Fibroblast of skin of right quadriceps (primary cell): Measurements from ENCODE around the gene SLC46A3.
"Not testable (repeated sequence)": the region's sequence is repeated elsewhere in the genome, so short reads cannot be mapped to it uniquely, and the experiment has no call there.

Source experiments
- DNase-seq: peaks from one replicate; pipeline ENCODE4 v3.0.0-alpha.2; 2013

The SLC46A3 gene

GRCh38 chr13:28730762-28731161 lies 12.0 kb upstream of the SLC46A3 start:
- no peak for DNase-seq

GRCh38 chr13:28729541-28729940 lies 10.8 kb upstream of the SLC46A3 start:
- no peak for DNase-seq

- DNase-seq, result no peak
These were observed 9.9 kb upstream of the SLC46A3 start for GRCh38 chr13:28728642-28729041.

- DNase-seq, result no peak
These were observed 6.4 kb upstream of the SLC46A3 start for GRCh38 chr13:28725046-28725610.

GRCh38 chr13:28723806-28724205 lies 5.0 kb upstream of the SLC46A3 start:
- no peak for DNase-seq

- DNase-seq, result peak; percentile 84
These were observed 671 bp upstream of the SLC46A3 start for GRCh38 chr13:28719227-28720055.

- no peak for DNase-seq
These were observed 601 bp downstream of the SLC46A3 start for GRCh38 chr13:28718196-28718542.

- no peak for DNase-seq
These were observed 1.6 kb downstream of the SLC46A3 start for GRCh38 chr13:28717170-28717569.

- peak; percentile 83 for DNase-seq
These were observed 2.3 kb downstream of the SLC46A3 start for GRCh38 chr13:28716511-28716910.

- no peak for DNase-seq
These were observed 4.1 kb downstream of the SLC46A3 start for GRCh38 chr13:28714651-28715050.

GRCh38 chr13:28710161-28710560 lies 8.6 kb downstream of the SLC46A3 start:
- DNase-seq, result no peak

- DNase-seq, result peak; percentile 94
These were observed 10.9 kb downstream of the SLC46A3 start for GRCh38 chr13:28707629-28708427.

GRCh38 chr13:28705461-28706083 lies 13.2 kb downstream of the SLC46A3 start:
- peak; percentile 24 for DNase-seq

GRCh38 chr13:28704919-28705318 lies 13.9 kb downstream of the SLC46A3 start:
- DNase-seq, result no peak

GRCh38 chr13:28704282-28704681 lies 14.5 kb downstream of the SLC46A3 start:
- DNase-seq, result no peak

- no peak for DNase-seq
These were observed 19.5 kb downstream of the SLC46A3 start for GRCh38 chr13:28699246-28699645.

GRCh38 chr13:28697441-28697840 lies 21.3 kb downstream of the SLC46A3 start:
- DNase-seq, result no peak

- peak; percentile 52 for DNase-seq
These were observed 24.9 kb downstream of the SLC46A3 start for GRCh38 chr13:28693605-28694491.

- DNase-seq, result no peak
These were observed 32.9 kb downstream of the SLC46A3 start for GRCh38 chr13:28685892-28686291.

- no peak for DNase-seq
These were observed 33.7 kb downstream of the SLC46A3 start for GRCh38 chr13:28685114-28685513.

GRCh38 chr13:28684257-28684656 lies 34.5 kb downstream of the SLC46A3 start:
- DNase-seq, result no peak

- DNase-seq, result not testable (repeated sequence)
These were observed 35.6 kb downstream of the SLC46A3 start for GRCh38 chr13:28683169-28683568.
